ENCODE results near the gene NOTO.
"Not testable (repeated sequence)": the region's sequence is repeated elsewhere in the genome, so short reads cannot be mapped to it uniquely, and the experiment has no call there.

The NOTO gene

DNA sequence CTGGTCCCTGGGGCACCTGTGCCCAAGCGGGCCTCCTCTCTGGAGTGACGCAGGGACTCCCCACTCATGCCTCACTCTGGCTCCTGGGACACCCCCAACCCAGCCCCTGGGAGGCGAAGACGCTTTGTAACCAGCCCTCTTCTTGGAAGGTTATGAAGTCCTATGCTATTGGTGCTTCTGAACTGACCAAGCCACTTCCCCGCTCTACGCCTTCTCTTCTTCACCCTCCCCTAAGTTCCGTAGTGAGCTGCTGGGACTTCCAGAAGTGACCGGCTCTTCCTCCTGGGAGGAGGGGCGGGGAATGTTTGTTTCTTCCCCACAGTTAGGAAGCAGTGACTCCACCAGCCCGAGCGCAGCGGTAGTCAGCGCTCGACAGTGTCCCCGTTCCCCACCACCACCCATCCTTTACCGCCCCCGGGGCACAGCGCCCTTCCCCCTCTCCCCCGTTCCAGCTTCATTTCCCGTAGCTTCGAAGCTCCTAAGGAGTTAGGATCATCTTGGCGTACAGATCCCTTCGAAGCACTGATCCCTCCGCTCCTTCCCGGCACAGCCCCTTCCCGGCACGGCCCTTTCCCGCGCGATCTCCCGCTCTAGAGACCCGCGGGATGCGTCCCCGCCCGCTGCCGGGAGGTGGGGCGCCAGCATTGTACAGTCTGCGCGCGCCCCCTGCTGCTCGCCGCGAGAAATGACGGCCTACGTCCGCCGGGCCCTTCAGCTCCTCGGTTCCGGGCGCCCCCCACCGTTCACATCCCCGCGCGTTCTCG, 25.3 kb upstream of the NOTO start:
- TF ChIP-seq, protein P1, sequence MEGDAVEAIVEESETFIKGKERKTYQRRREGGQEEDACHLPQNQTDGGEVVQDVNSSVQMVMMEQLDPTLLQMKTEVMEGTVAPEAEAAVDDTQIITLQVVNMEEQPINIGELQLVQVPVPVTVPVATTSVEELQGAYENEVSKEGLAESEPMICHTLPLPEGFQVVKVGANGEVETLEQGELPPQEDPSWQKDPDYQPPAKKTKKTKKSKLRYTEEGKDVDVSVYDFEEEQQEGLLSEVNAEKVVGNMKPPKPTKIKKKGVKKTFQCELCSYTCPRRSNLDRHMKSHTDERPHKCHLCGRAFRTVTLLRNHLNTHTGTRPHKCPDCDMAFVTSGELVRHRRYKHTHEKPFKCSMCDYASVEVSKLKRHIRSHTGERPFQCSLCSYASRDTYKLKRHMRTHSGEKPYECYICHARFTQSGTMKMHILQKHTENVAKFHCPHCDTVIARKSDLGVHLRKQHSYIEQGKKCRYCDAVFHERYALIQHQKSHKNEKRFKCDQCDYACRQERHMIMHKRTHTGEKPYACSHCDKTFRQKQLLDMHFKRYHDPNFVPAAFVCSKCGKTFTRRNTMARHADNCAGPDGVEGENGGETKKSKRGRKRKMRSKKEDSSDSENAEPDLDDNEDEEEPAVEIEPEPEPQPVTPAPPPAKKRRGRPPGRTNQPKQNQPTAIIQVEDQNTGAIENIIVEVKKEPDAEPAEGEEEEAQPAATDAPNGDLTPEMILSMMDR (IDR thresholded peaks at IDR 0.05; ENCODE audit: low read depth, low read length, missing control alignments) = peak; percentile 84
- H3K4me3 ChIP-seq (ENCODE audit: low read depth, low read length) = peak overlapping the region; percentile 46
- no peak for DNase-seq (ENCODE audit: low read depth)

DNA sequence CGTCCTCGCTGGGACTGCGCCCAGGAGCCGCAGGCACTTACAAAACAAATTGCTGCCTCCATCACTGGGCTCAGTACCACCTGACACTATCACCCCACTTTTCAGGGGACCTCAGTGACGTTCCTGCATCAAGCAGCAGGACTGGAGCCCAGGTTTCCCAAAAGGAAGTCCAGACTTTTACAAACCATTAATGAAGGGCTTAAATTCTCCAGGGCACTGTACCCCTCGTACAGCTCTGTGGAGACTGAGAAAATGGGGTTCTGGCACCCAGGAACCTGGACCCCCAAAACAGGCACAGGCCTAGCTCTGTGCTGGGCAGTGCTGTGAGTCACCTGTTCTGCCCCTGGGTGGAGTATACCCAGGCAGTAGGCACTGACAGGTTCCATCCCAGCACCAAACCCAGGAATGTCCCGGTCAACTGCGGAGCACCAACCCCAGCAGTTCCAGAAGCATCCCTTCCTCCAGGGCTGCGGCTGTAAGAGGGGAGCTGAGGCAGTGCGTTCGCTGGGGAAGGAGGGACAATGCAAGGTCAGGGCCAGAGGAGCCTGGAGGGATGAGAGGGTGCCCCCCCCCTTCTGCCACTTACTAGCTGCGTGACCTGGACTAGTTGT, 24.6 kb upstream of the NOTO start:
- no peak overlapping the region for H3K4me3 ChIP-seq (ENCODE audit: low read depth, low read length)
- DNase-seq (ENCODE audit: low read depth) = no peak
- TF ChIP-seq, protein P1 (IDR thresholded peaks at IDR 0.05; ENCODE audit: low read depth, low read length, missing control alignments) = no peak

DNA sequence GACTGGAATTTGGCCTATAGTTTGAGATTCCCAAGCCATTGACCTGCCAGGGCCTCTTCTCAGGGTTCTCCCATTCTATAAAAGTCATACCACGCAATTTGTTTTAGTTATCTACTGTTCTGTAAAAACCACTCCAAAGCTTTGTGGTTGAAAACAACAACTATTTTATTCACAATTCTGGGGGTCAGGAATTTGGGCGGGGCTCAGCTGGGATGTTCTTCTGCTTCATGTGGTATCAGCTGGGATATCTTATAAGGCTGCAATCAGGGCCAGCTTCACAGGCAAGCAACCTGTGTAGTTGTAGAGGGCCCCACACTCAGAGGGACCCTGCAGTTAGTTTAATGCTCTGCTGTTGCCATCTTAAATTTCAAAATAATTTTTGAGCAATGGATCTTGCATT, 16.4 kb upstream of the NOTO start:
- TF ChIP-seq, protein P1 (IDR thresholded peaks at IDR 0.05; ENCODE audit: low read depth, low read length, missing control alignments) = no peak
- H3K4me3 ChIP-seq (ENCODE audit: low read depth, low read length) = no peak overlapping the region
- no peak for DNase-seq (ENCODE audit: low read depth)

DNA sequence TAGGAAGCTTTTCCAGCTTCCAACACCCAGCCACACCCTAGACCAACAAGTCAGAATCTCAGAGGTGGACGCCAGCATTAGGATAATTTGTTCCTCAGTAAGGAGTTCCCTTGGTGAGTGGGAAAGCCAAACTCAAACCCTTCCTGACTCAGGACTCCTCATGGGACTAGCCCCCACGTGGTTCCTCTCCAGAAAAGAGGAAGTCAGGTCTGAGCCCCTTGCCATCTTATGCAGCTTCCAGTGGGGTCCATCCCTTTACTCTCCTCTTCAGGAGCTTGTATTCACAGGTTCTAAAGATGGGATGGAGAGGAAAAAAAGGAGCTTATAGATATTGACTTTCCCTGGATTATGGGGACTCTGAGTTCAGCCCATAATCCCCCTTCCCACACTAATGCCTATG, 14.8 kb upstream of the NOTO start:
- TF ChIP-seq, protein P1 (IDR thresholded peaks at IDR 0.05; ENCODE audit: low read depth, low read length, missing control alignments) = no peak
- H3K4me3 ChIP-seq (ENCODE audit: low read depth, low read length) = no peak overlapping the region
- no peak for DNase-seq (ENCODE audit: low read depth)

DNA sequence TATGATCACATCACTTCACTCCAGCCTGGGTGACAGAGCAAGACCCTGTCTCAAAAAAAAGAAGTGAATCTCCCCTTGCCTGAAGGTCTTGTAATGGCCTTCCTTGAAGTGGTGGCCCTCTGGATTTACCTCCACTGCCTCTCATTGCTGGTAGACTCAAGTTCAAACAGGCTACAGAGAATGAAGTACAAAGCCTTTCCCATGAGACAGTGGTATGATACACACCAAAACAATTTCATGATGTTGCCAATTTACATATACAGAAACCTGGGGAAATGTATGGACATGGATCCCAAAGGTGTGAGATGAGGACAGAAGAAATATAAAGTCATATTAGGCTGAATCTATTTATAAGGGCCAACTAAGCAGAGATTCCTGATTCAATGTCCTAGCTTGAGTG, 4.8 kb upstream of the NOTO start:
- no peak overlapping the region for H3K4me3 ChIP-seq (ENCODE audit: low read depth, low read length)
- no peak for DNase-seq (ENCODE audit: low read depth)
- TF ChIP-seq, protein P1 (IDR thresholded peaks at IDR 0.05; ENCODE audit: low read depth, low read length, missing control alignments) = no peak

DNA sequence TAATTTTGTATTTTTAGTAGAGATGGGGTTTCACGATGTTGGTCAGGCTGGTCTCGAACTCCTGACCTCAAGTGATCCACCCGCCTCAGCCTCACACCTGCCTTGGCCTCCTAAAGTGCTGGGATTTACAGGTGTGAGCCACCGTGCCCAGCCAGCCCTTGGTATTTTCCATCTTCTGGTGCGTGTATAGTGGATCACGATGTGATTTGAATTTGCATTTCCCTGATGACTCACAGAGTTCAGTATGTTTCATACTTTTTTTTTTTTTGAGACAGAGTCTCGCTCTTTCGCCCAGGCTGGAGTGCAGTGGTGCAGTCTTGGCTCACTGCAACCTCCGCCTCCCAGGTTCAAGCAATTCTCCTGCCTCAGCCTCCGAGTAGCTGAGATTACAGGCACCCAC, 2.1 kb upstream of the NOTO start:
- H3K4me3 ChIP-seq (ENCODE audit: low read depth, low read length); DNase-seq (ENCODE audit: low read depth): not testable (repeated sequence)

DNA sequence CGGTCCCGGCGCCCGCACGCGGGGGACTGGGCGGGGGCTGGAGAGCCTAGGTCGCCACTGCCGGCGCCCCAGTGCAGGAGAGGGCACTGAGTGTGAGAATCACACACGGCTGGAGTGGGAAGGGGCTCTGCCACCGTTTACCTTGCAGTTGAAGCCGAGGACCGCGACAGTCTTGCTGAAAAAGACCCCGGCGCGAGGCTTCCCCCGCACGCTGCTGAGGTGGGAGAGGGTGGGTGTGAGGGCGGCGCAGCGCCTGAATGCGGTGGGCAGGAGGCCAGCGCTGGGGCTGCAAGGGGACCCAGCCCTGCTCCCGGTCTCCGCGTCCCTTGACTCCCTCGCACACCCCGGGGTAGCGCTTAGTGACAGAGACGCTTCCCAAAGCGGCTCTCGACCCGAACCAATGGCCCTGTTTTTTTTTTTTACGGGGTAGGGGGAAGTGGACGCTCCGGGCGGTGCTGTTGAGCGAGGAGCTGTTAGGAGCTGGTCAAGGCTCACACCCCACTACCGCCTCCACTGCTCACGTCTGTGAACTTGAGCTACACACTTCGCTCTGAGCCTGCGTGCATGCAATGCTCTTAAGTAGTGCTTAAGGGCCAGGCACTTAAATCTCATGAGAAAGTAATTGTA, 794 bp downstream of the NOTO start:
- no peak for DNase-seq (ENCODE audit: low read depth)
- TF ChIP-seq, protein P1 (IDR thresholded peaks at IDR 0.05; ENCODE audit: low read depth, low read length, missing control alignments) = no peak
- H3K4me3 ChIP-seq (ENCODE audit: low read depth, low read length) = no peak overlapping the region

Data from GM12864 (cell line).